Activated CD4-positive, alpha-beta T cell treated with anti-CD3 and anti-CD28 coated beads, Interleukin-2, amount 50 U/mL, for 48 hours (primary cell): Measurements from ENCODE around the gene RUFY4.
"Not testable (repeated sequence)": the region's sequence is repeated elsewhere in the genome, so short reads cannot be mapped to it uniquely, and the experiment has no call there.

ENCODE experiments used
- DNase-seq, 2 experiments: peaks; one replicate each; pipeline ENCODE4 v3.0.0-alpha.2; 2020

The RUFY4 gene

GRCh38 chr2:218031261-218031660 lies 37.8 kb upstream of the RUFY4 start:
- DNase-seq, result no peak

GRCh38 chr2:218031771-218032257 lies 37.2 kb upstream of the RUFY4 start:
- DNase-seq, result no peak

- DNase-seq, result no peak
These were observed 36.5 kb upstream of the RUFY4 start for GRCh38 chr2:218032336-218033171.

GRCh38 chr2:218033208-218033589 lies 35.9 kb upstream of the RUFY4 start:
- no peak for DNase-seq

- no peak for DNase-seq
These were observed 35.2 kb upstream of the RUFY4 start for GRCh38 chr2:218033590-218034496.

GRCh38 chr2:218034497-218035213 lies 34.4 kb upstream of the RUFY4 start:
- DNase-seq, result peak; percentile 31 to 60

- no peak for DNase-seq
These were observed 33.5 kb upstream of the RUFY4 start for GRCh38 chr2:218035463-218036100.

- DNase-seq, result no peak
These were observed 32.7 kb upstream of the RUFY4 start for GRCh38 chr2:218036371-218036770.

- DNase-seq, result no peak
These were observed 29.9 kb upstream of the RUFY4 start for GRCh38 chr2:218039171-218039570.

GRCh38 chr2:218040883-218041282 lies 28.2 kb upstream of the RUFY4 start:
- DNase-seq, result no peak

- DNase-seq, result no peak
These were observed 27.5 kb upstream of the RUFY4 start for GRCh38 chr2:218041302-218042168.

GRCh38 chr2:218043100-218043499 lies 26.0 kb upstream of the RUFY4 start:
- DNase-seq, result no peak

- no peak for DNase-seq
These were observed 25.3 kb upstream of the RUFY4 start for GRCh38 chr2:218043701-218044109.

- DNase-seq, result not testable (repeated sequence)
These were observed 24.5 kb upstream of the RUFY4 start for GRCh38 chr2:218044599-218044998.

- no peak for DNase-seq
These were observed 22.8 kb upstream of the RUFY4 start for GRCh38 chr2:218046238-218046637.

- DNase-seq, result no peak
These were observed 21.4 kb upstream of the RUFY4 start for GRCh38 chr2:218047536-218048225.

- no peak for DNase-seq
These were observed 17.1 kb upstream of the RUFY4 start for GRCh38 chr2:218051903-218052302.

- DNase-seq, result no peak
These were observed 9.8 kb upstream of the RUFY4 start for GRCh38 chr2:218059289-218059688.

- DNase-seq, result no peak
These were observed 8.9 kb upstream of the RUFY4 start for GRCh38 chr2:218060118-218060517.

- no peak for DNase-seq
These were observed 7.9 kb upstream of the RUFY4 start for GRCh38 chr2:218060950-218061660.
